Measurements from ENCODE around the gene JUNB.

The JUNB gene

GRCh38 chr19:12769689-12770088, 21.6 kb upstream of the JUNB start:
- H3K4me1 ChIP-seq (ENCODE audit: low read length), result peaks cover 18% of the 10 kb centered on the region
- no peaks in the 10 kb centered on the region for H4K20me1 ChIP-seq (ENCODE audit: insufficient read depth, low read length)
- H3K9me2 ChIP-seq (replicated peaks; ENCODE audit: insufficient read depth, low read length), result no peaks in the 10 kb centered on the region
- peak overlapping the region; percentile 56 for H2AFZ ChIP-seq (ENCODE audit: low read length)
- DNase-seq, result peak; percentile 78
- no peaks in the 10 kb centered on the region for H3K9me3 ChIP-seq (replicated peaks; ENCODE audit: insufficient read depth, low read length)
- H3K36me3 ChIP-seq (replicated peaks; ENCODE audit: insufficient read depth, low read length), result no peaks in the 10 kb centered on the region
- peaks cover 5% of the 10 kb centered on the region; the same call in 1 of the 2 replicates for H3F3A ChIP-seq (ENCODE audit: insufficient read depth, low read length)
- H3K9ac ChIP-seq (ENCODE audit: low read length), result peak overlapping the region; percentile 12; the same call in 1 of the 2 replicates
- peak overlapping the region; percentile 27; the same call in 1 of the 2 replicates for H3K4me3 ChIP-seq (ENCODE audit: low read length)
- no peaks in the 10 kb centered on the region for H3K27me3 ChIP-seq (replicated peaks; ENCODE audit: insufficient read depth, low read length)
- no peak overlapping the region for H3K27ac ChIP-seq (ENCODE audit: low read length)
- TF ChIP-seq CTCF (IDR thresholded peaks at IDR 0.05; ENCODE audit: low read length) (peak; percentile 17; the same call in 1 of the 2 replicates), EZH2phosphoT487 (IDR thresholded peaks at IDR 0.05; ENCODE audit: low read length) (no peak), EZH2 (optimal IDR thresholded peaks at IDR 0.05; ENCODE audit: low read depth, low read length) (no peak)
- peak overlapping the region; percentile 78 for H3K4me2 ChIP-seq (ENCODE audit: low read depth, low read length)
- no peaks in the 10 kb centered on the region for H3K79me2 ChIP-seq (ENCODE audit: low read length)

GRCh38 chr19:12770922-12771321, 20.4 kb upstream of the JUNB start:
- no peak overlapping the region for H3K27ac ChIP-seq (ENCODE audit: low read length)
- peaks cover 22% of the 10 kb centered on the region for H3K4me1 ChIP-seq (ENCODE audit: low read length)
- no peaks in the 10 kb centered on the region for H3K36me3 ChIP-seq (replicated peaks; ENCODE audit: insufficient read depth, low read length)
- H2AFZ ChIP-seq (ENCODE audit: low read length), result no peak overlapping the region
- no peak for TF ChIP-seq EZH2phosphoT487 (IDR thresholded peaks at IDR 0.05; ENCODE audit: low read length)
- TF ChIP-seq CTCF (IDR thresholded peaks at IDR 0.05; ENCODE audit: low read length), result no peak
- no peak for TF ChIP-seq EZH2 (optimal IDR thresholded peaks at IDR 0.05; ENCODE audit: low read depth, low read length)
- no peaks in the 10 kb centered on the region for H4K20me1 ChIP-seq (ENCODE audit: insufficient read depth, low read length)
- H3K9me3 ChIP-seq (replicated peaks; ENCODE audit: insufficient read depth, low read length), result no peaks in the 10 kb centered on the region
- no peaks in the 10 kb centered on the region for H3K79me2 ChIP-seq (ENCODE audit: low read length)
- H3K4me3 ChIP-seq (ENCODE audit: low read length), result no peak overlapping the region
- peaks cover 6% of the 10 kb centered on the region; the same call in 1 of the 2 replicates for H3F3A ChIP-seq (ENCODE audit: insufficient read depth, low read length)
- H3K9ac ChIP-seq (ENCODE audit: low read length), result no peak overlapping the region
- no peak overlapping the region for H3K4me2 ChIP-seq (ENCODE audit: low read depth, low read length)
- no peaks in the 10 kb centered on the region for H3K27me3 ChIP-seq (replicated peaks; ENCODE audit: insufficient read depth, low read length)
- no peak for DNase-seq
- no peaks in the 10 kb centered on the region for H3K9me2 ChIP-seq (replicated peaks; ENCODE audit: insufficient read depth, low read length)

- H3K9me3 ChIP-seq (replicated peaks; ENCODE audit: insufficient read depth, low read length), result no peaks in the 10 kb centered on the region
- H3F3A ChIP-seq (ENCODE audit: insufficient read depth, low read length), result peaks cover 6% of the 10 kb centered on the region; the same call in 1 of the 2 replicates
- H3K27ac ChIP-seq (ENCODE audit: low read length), result no peak overlapping the region
- no peak overlapping the region for H3K9ac ChIP-seq (ENCODE audit: low read length)
- DNase-seq, result no peak
- no peak overlapping the region for H3K4me3 ChIP-seq (ENCODE audit: low read length)
- no peaks in the 10 kb centered on the region for H4K20me1 ChIP-seq (ENCODE audit: insufficient read depth, low read length)
- no peaks in the 10 kb centered on the region for H3K9me2 ChIP-seq (replicated peaks; ENCODE audit: insufficient read depth, low read length)
- H3K4me2 ChIP-seq (ENCODE audit: low read depth, low read length), result no peak overlapping the region
- no peaks in the 10 kb centered on the region for H3K36me3 ChIP-seq (replicated peaks; ENCODE audit: insufficient read depth, low read length)
- TF ChIP-seq EZH2 (optimal IDR thresholded peaks at IDR 0.05; ENCODE audit: low read depth, low read length), result no peak
- no peak for TF ChIP-seq EZH2phosphoT487 (IDR thresholded peaks at IDR 0.05; ENCODE audit: low read length)
- TF ChIP-seq CTCF (IDR thresholded peaks at IDR 0.05; ENCODE audit: low read length), result no peak
- H2AFZ ChIP-seq (ENCODE audit: low read length), result no peak overlapping the region
- peaks cover 19% of the 10 kb centered on the region for H3K4me1 ChIP-seq (ENCODE audit: low read length)
- H3K27me3 ChIP-seq (replicated peaks; ENCODE audit: insufficient read depth, low read length), result no peaks in the 10 kb centered on the region
- H3K79me2 ChIP-seq (ENCODE audit: low read length), result no peaks in the 10 kb centered on the region
These were observed 19.0 kb upstream of the JUNB start for GRCh38 chr19:12772323-12772722.
